Measurements from ENCODE around the gene DUSP1. TPM values are rescaled to one million over a fixed set of nuclear protein-coding genes. Genes with fewer than 3 reads are reported as not detected.
"Not testable (repeated sequence)": the region's sequence is repeated elsewhere in the genome, so short reads cannot be mapped to it uniquely, and the experiment has no call there.

The DUSP1 gene
- total RNA-seq, 1 donor from 2014 or later, result 49.9 TPM

- DNase-seq (ENCODE audit: low spot score), result peak; percentile 88
- intact Hi-C loops (cut with DNase I), result loop anchor here (5.0 kb wide), 1 partner anchor 74 kb away; no protein-coding TSS in a partner anchor
These were observed 27.6 kb upstream of the DUSP1 start for GRCh38 chr5:172798422-172799215.

- no peak for DNase-seq (ENCODE audit: low spot score)
- intact Hi-C loops (cut with DNase I), result loop anchor here (5.0 kb wide), 1 partner anchor 75 kb away; no protein-coding TSS in a partner anchor
These were observed 26.8 kb upstream of the DUSP1 start for GRCh38 chr5:172797771-172798191.

- intact Hi-C loops (cut with DNase I), result loop anchor here (5.0 kb wide), 1 partner anchor 76 kb away; no protein-coding TSS in a partner anchor
- no peak for DNase-seq (ENCODE audit: low spot score)
These were observed 25.3 kb upstream of the DUSP1 start for GRCh38 chr5:172796306-172796705.

GRCh38 chr5:172795318-172795977 lies 24.5 kb upstream of the DUSP1 start:
- intact Hi-C loops (cut with DNase I), result loop anchor here (1.0 to 5.0 kb wide), 2 partner anchors 24 to 77 kb away; partner anchors contain the start of gene DUSP1
- peak; percentile 92 for DNase-seq (ENCODE audit: low spot score)

- intact Hi-C loops (cut with DNase I), result no loop called here
These were observed 22.8 kb upstream of the DUSP1 start for GRCh38 chr5:172793577-172794488.

GRCh38 chr5:172792701-172793570 lies 21.9 kb upstream of the DUSP1 start:
- no peak for DNase-seq (ENCODE audit: low spot score)

More at GRCh38 chr5:172793577-172794488, 22.8 kb upstream of the DUSP1 start:
- no peak for DNase-seq (ENCODE audit: low spot score)

GRCh38 chr5:172791726-172792445 lies 20.9 kb upstream of the DUSP1 start:
- intact Hi-C loops (cut with DNase I), result no loop called here
- DNase-seq (ENCODE audit: low spot score), result no peak

More at GRCh38 chr5:172792701-172793570, 21.9 kb upstream of the DUSP1 start:
- intact Hi-C loops (cut with DNase I), result no loop called here

GRCh38 chr5:172791286-172791685 lies 20.3 kb upstream of the DUSP1 start:
- no peak for DNase-seq (ENCODE audit: low spot score)
- intact Hi-C loops (cut with DNase I), result no loop called here

GRCh38 chr5:172790496-172790889 lies 19.5 kb upstream of the DUSP1 start:
- DNase-seq (ENCODE audit: low spot score), result no peak
- intact Hi-C loops (cut with DNase I), result no loop called here

GRCh38 chr5:172789687-172790495 lies 18.9 kb upstream of the DUSP1 start:
- intact Hi-C loops (cut with DNase I), result no loop called here
- DNase-seq (ENCODE audit: low spot score), result no peak

- DNase-seq (ENCODE audit: low spot score), result no peak
- intact Hi-C loops (cut with DNase I), result no loop called here
These were observed 18.0 kb upstream of the DUSP1 start for GRCh38 chr5:172788771-172789686.

GRCh38 chr5:172787538-172787937 lies 16.5 kb upstream of the DUSP1 start:
- DNase-seq (ENCODE audit: low spot score); intact Hi-C loops (cut with DNase I): not testable (repeated sequence)

- intact Hi-C loops (cut with DNase I), result no loop called here
These were observed 15.9 kb upstream of the DUSP1 start for GRCh38 chr5:172786736-172787462.

GRCh38 chr5:172785429-172786088 lies 14.6 kb upstream of the DUSP1 start:
- intact Hi-C loops (cut with DNase I), result no loop called here
- no peak for DNase-seq (ENCODE audit: low spot score)

More at GRCh38 chr5:172786736-172787462, 15.9 kb upstream of the DUSP1 start:
- no peak for DNase-seq (ENCODE audit: low spot score)

GRCh38 chr5:172784162-172784561 lies 13.2 kb upstream of the DUSP1 start:
- intact Hi-C loops (cut with DNase I); DNase-seq (ENCODE audit: low spot score): not testable (repeated sequence)
